SK-N-SH (cell line): Measurements from ENCODE around the gene C3orf70.

Source experiments
- CHD2 ChIP-seq: fragments of 150-350 bp; IDR thresholded peaks from 2 replicates; pipeline ENCODE4 v1.6.1; 2018; ENCODE audit warnings: low read length; ENCODE audit not compliant: partially characterized antibody
- EP300 ChIP-seq, 2 experiments: IDR thresholded peaks; 2 replicates each; pipeline versions ENCODE4 v1.4.0 to v1.6.1; 2012; ENCODE audit warnings: borderline replicate concordance in 1 of 2, low read depth in 1 of 2, low read length in 1 of 2
- FOXJ3 ChIP-seq: sonication (generic); formaldehyde crosslinking; IDR thresholded peaks from 2 replicates; pipeline ENCODE4 v1.5.1; 2020; ENCODE audit warnings: mild to moderate bottlenecking, missing genetic modification reagents
- GABPA ChIP-seq: IDR thresholded peaks from 2 replicates; pipeline ENCODE4 v1.4.0; 2012; ENCODE audit warnings: low read depth, mild to moderate bottlenecking
- JUND ChIP-seq: IDR thresholded peaks from 2 replicates; pipeline ENCODE4 v1.4.0; 2012
- POLR2AphosphoS5 ChIP-seq: IDR thresholded peaks from 2 replicates; pipeline ENCODE4 v1.6.1; 2012; ENCODE audit warnings: low read depth, low read length
- RAD21 ChIP-seq: IDR thresholded peaks from 2 replicates; pipeline ENCODE4 v1.6.1; 2012; ENCODE audit warnings: mild to moderate bottlenecking, low read length
- TF ChIP-seq, protein P1 (sequence below): fragments of 200-600 bp; sonication (generic); IDR thresholded peaks from 2 replicates; pipeline ENCODE4 v1.6.1; 2017; ENCODE audit warnings: antibody characterized with exemption, mild to moderate bottlenecking, moderate library complexity
- TF ChIP-seq, protein P2 (sequence below): IDR thresholded peaks from 2 replicates; pipeline ENCODE4 v1.4.0; 2012; ENCODE audit warnings: low read depth, borderline replicate concordance

DNA sequence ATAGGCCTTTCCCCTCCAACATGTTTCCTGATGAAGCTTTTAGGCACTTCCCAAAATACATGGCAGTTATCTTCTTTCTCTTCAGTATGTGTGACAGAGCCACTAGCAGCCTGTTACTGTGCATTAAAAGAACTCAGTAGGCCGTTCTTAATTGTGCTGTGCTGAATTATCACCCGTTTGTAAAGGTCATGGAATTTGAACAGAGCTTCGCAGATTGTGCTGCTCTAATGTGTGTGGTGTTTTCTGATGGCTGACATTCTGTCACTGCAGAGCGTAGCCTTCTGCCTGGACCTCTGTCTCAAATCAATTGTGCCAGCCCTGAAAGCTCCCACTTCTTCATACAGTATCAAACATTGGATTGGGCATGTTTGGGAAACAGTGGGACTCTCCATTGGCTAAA lies 111.3 kb downstream of the C3orf70 start:
- TF ChIP-seq, protein P1, sequence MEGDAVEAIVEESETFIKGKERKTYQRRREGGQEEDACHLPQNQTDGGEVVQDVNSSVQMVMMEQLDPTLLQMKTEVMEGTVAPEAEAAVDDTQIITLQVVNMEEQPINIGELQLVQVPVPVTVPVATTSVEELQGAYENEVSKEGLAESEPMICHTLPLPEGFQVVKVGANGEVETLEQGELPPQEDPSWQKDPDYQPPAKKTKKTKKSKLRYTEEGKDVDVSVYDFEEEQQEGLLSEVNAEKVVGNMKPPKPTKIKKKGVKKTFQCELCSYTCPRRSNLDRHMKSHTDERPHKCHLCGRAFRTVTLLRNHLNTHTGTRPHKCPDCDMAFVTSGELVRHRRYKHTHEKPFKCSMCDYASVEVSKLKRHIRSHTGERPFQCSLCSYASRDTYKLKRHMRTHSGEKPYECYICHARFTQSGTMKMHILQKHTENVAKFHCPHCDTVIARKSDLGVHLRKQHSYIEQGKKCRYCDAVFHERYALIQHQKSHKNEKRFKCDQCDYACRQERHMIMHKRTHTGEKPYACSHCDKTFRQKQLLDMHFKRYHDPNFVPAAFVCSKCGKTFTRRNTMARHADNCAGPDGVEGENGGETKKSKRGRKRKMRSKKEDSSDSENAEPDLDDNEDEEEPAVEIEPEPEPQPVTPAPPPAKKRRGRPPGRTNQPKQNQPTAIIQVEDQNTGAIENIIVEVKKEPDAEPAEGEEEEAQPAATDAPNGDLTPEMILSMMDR = no peak
- no peak for TF ChIP-seq POLR2AphosphoS5
- no peak for TF ChIP-seq EP300 (IDR thresholded peaks at IDR 0.05; ENCODE audit: borderline replicate concordance in 1 of 2, low read depth in 1 of 2, low read length in 1 of 2)
- no peak for TF ChIP-seq JUND
- no peak for TF ChIP-seq FOXJ3
- TF ChIP-seq CHD2 = no peak
- TF ChIP-seq, protein P2, sequence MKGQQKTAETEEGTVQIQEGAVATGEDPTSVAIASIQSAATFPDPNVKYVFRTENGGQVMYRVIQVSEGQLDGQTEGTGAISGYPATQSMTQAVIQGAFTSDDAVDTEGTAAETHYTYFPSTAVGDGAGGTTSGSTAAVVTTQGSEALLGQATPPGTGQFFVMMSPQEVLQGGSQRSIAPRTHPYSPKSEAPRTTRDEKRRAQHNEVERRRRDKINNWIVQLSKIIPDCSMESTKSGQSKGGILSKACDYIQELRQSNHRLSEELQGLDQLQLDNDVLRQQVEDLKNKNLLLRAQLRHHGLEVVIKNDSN = no peak
- TF ChIP-seq RAD21 = no peak
- no peak for TF ChIP-seq GABPA
